H9 (cell line): ENCODE data around the gene SORBS1. TPM values are rescaled to one million over a fixed set of nuclear protein-coding genes. Genes with fewer than 3 reads are reported as not detected.

Experiments
- DNase-seq: peaks from one replicate; pipeline ENCODE4 v3.0.0-alpha.2; 2017
- H2AFZ ChIP-seq: one replicate; pipeline ENCODE4 v1.6.1; 2013; ENCODE audit warnings: mild to moderate bottlenecking, low read length, control low read depth, moderate library complexity
- H2AK5ac ChIP-seq: 2 replicates; pipeline ENCODE4 v1.6.1; 2013; ENCODE audit warnings: low read length, control low read depth, mixed read lengths; ENCODE audit not compliant: insufficient read length
- H2BK120ac ChIP-seq: one replicate; pipeline ENCODE4 v1.6.1; 2013; ENCODE audit warnings: low read depth, mild to moderate bottlenecking, low read length, control low read depth, inconsistent platforms; ENCODE audit not compliant: poor library complexity, severe bottlenecking
- H2BK12ac ChIP-seq: 2 replicates; pipeline ENCODE4 v1.6.1; 2013; ENCODE audit warnings: low read length, control low read depth, mixed read lengths, low read depth; ENCODE audit not compliant: insufficient read length
- H2BK15ac ChIP-seq: 2 replicates; pipeline ENCODE4 v1.6.1; 2013; ENCODE audit warnings: low read depth, low read length, control low read depth
- H2BK20ac ChIP-seq: one replicate; pipeline ENCODE4 v1.6.1; 2013; ENCODE audit warnings: low read depth, mild to moderate bottlenecking, low read length, control low read depth, inconsistent platforms; ENCODE audit not compliant: poor library complexity, severe bottlenecking
- H2BK5ac ChIP-seq: 2 replicates; pipeline ENCODE4 v1.6.1; 2013; ENCODE audit warnings: low read length, control low read depth, mixed read lengths; ENCODE audit not compliant: insufficient read length
- H3K14ac ChIP-seq: 2 replicates; pipeline ENCODE4 v1.6.1; 2013; ENCODE audit warnings: low read length, control low read depth; ENCODE audit not compliant: insufficient read depth
- H3K18ac ChIP-seq: 2 replicates; pipeline ENCODE4 v1.6.1; 2013; ENCODE audit warnings: low read depth, mild to moderate bottlenecking, mixed read lengths, low read length, control low read depth; ENCODE audit not compliant: insufficient read length
- H3K23ac ChIP-seq: 2 replicates; pipeline ENCODE4 v1.6.1; 2013; ENCODE audit warnings: low read length, control low read depth, mixed read lengths, low read depth; ENCODE audit not compliant: insufficient read length
- H3K23me2 ChIP-seq: 2 replicates; pipeline ENCODE4 v1.6.1; 2013; ENCODE audit warnings: low read depth, mild to moderate bottlenecking, mixed read lengths, low read length, control low read depth; ENCODE audit not compliant: insufficient read length, poor library complexity, severe bottlenecking
- H3K27ac ChIP-seq: 2 replicates; pipeline ENCODE4 v1.5.1; 2013; ENCODE audit warnings: low read length, control low read depth, mixed read lengths, low read depth; ENCODE audit not compliant: insufficient read length
- H3K27me3 ChIP-seq: 2 replicates; pipeline ENCODE4 v1.6.1; 2013; ENCODE audit warnings: low read length, control low read depth, inconsistent platforms; ENCODE audit not compliant: insufficient read depth
- H3K4ac ChIP-seq: 2 replicates; pipeline ENCODE4 v1.6.1; 2013; ENCODE audit warnings: low read depth, mild to moderate bottlenecking, control low read depth, inconsistent platforms, low read length, moderate library complexity
- H3K4me1 ChIP-seq: 2 replicates; pipeline ENCODE4 v1.6.1; 2013; ENCODE audit warnings: low read length, control low read depth, inconsistent platforms; ENCODE audit not compliant: insufficient read depth
- H3K4me2 ChIP-seq: 2 replicates; pipeline ENCODE4 v1.6.1; 2013; ENCODE audit warnings: low read length, control low read depth, mixed read lengths; ENCODE audit not compliant: insufficient read length, insufficient read depth
- H3K56ac ChIP-seq: 2 replicates; pipeline ENCODE4 v1.6.1; 2013; ENCODE audit warnings: low read depth, mild to moderate bottlenecking, mixed read lengths, low read length, control low read depth; ENCODE audit not compliant: insufficient read length
- H3K79me1 ChIP-seq: 2 replicates; pipeline ENCODE4 v1.6.1; 2013; ENCODE audit warnings: low read depth, mild to moderate bottlenecking, moderate library complexity, low read length, control low read depth, inconsistent platforms; ENCODE audit not compliant: insufficient read depth, poor library complexity, severe bottlenecking
- H3K79me2 ChIP-seq: 2 replicates; pipeline ENCODE4 v1.6.1; 2013; ENCODE audit warnings: low read length, control low read depth, inconsistent platforms; ENCODE audit not compliant: insufficient read depth
- H3K9ac ChIP-seq: 2 replicates; pipeline ENCODE4 v1.6.1; 2013; ENCODE audit warnings: low read length, control low read depth, mixed read lengths; ENCODE audit not compliant: insufficient read length; ENCODE audit errors: extremely low read depth
- H3K9me3 ChIP-seq: one replicate; pipeline ENCODE4 v1.6.1; 2013; ENCODE audit warnings: low read depth, low read length, inconsistent platforms; ENCODE audit not compliant: control insufficient read depth
- H3T11ph ChIP-seq: one replicate; pipeline ENCODE4 v1.6.1; 2013; ENCODE audit warnings: mild to moderate bottlenecking, low read length, control low read depth, inconsistent platforms
- H4K20me1 ChIP-seq: one replicate; pipeline ENCODE4 v1.6.1; 2013; ENCODE audit not compliant: control insufficient read depth, insufficient read length, insufficient read depth
- H4K5ac ChIP-seq: 2 replicates; pipeline ENCODE4 v1.6.1; 2013; ENCODE audit warnings: low read depth, mild to moderate bottlenecking, mixed read lengths, low read length, control low read depth; ENCODE audit not compliant: insufficient read length
- H4K8ac ChIP-seq: replicated peaks from 2 replicates; pipeline ENCODE4 v1.6.1; 2013; ENCODE audit warnings: low read length, control low read depth, mixed read lengths, low read depth; ENCODE audit not compliant: insufficient read length
- H4K91ac ChIP-seq: 2 replicates; pipeline ENCODE4 v1.6.1; 2013; ENCODE audit warnings: low read depth, mild to moderate bottlenecking, moderate library complexity, mixed read lengths, low read length, control low read depth; ENCODE audit not compliant: insufficient read length
- H3K27ac Mint-ChIP-seq, 3 experiments: 2 replicates in 2 of 3; 3 replicates in 1 of 3; pipeline ENCODE4 v1.8.0; 2020 to 2021; ENCODE audit warnings: mixed read lengths in 3 of 3, mild to moderate bottlenecking in 1 of 3, moderate library complexity in 1 of 3
- H3K27me3 Mint-ChIP-seq: 2 replicates; pipeline ENCODE4 v1.8.0; 2021; ENCODE audit warnings: low read depth, mild to moderate bottlenecking, moderate library complexity, mixed read lengths
- H3K36me3 Mint-ChIP-seq, 3 experiments: 2 replicates in 2 of 3; 3 replicates in 1 of 3; pipeline ENCODE4 v1.8.0; 2020 to 2021; ENCODE audit warnings: low read depth in 3 of 3, mixed read lengths in 3 of 3; ENCODE audit not compliant: insufficient read depth in 1 of 3
- H3K4me1 Mint-ChIP-seq, 2 experiments: 2 replicates each; pipeline ENCODE4 v1.8.0; 2020; ENCODE audit warnings: mixed read lengths in 2 of 2
- H3K4me3 Mint-ChIP-seq, 2 experiments: 2 replicates in 1 of 2; 3 replicates in 1 of 2; pipeline ENCODE4 v1.8.0; 2020 to 2021; ENCODE audit warnings: mild to moderate bottlenecking in 2 of 2, mixed read lengths in 2 of 2, moderate library complexity in 1 of 2
- H3K9me3 Mint-ChIP-seq, 2 experiments: 2 replicates in 1 of 2; 3 replicates in 1 of 2; pipeline ENCODE4 v1.8.0; 2020; ENCODE audit warnings: mild to moderate bottlenecking in 2 of 2, mixed read lengths in 2 of 2, moderate library complexity in 1 of 2
- CTCF ChIP-seq: fragments of 200-600 bp; sonication (generic); conservative IDR thresholded peaks from 3 replicates; pipeline ENCODE4 v1.8.0; 2021; ENCODE audit warnings: antibody characterized with exemption, mild to moderate bottlenecking
- WGBS: extraction: QIAGEN DNeasy Blood & Tissue Kit; methylation state at CpG from one replicate; pipeline ENCODE4 v1.1.7; 2013; ENCODE audit warnings: missing lambda C conversion rate, low lambda C conversion rate, mixed read lengths; ENCODE audit not compliant: insufficient read length; ENCODE audit errors: extremely low coverage; 5-methylcytosine and 5-hydroxymethylcytosine counted together
- total RNA-seq: library from RNA; stranded (reverse); gene quantifications from 2 replicates; pipeline ENCODE4 v1.2.1, GENCODE V29; 2021

Gene SORBS1
- total RNA-seq, 1 experiment from 2014 or later = 24.3 TPM

- H3K4ac ChIP-seq = no peak overlapping the region
- Mint-ChIP-seq H3K27ac (no peak overlapping the region), H3K36me3 (peaks cover 0 to 3% (median 0%) of the 10 kb centered on the region in 3 experiments; a peak in 1 of 7 replicates), H3K4me1 (peaks cover 49% of the 10 kb centered on the region in 2 experiments), H3K4me3 (no peak overlapping the region), H3K27me3 (no peaks in the 10 kb centered on the region), H3K9me3 (no peaks in the 10 kb centered on the region)
- no peak overlapping the region for H3K56ac ChIP-seq
- H2BK20ac ChIP-seq = no peak overlapping the region
- H4K20me1 ChIP-seq = no peaks in the 10 kb centered on the region
- peaks cover 7% of the 10 kb centered on the region; the same call in 1 of the 2 replicates for H3K4me1 ChIP-seq
- H2AK5ac ChIP-seq = no peak overlapping the region
- H3K14ac ChIP-seq = no peak overlapping the region
- no peak overlapping the region for H3T11ph ChIP-seq
- no peak overlapping the region for H3K9ac ChIP-seq
- no peak overlapping the region for H2BK5ac ChIP-seq
- H3K27me3 ChIP-seq = no peaks in the 10 kb centered on the region
- H3K4me2 ChIP-seq = no peak overlapping the region
- no peak overlapping the region for H3K18ac ChIP-seq
- no peak overlapping the region for H2BK120ac ChIP-seq
- H3K23ac ChIP-seq = no peak overlapping the region
- H3K9me3 ChIP-seq = no peaks in the 10 kb centered on the region
- H3K79me2 ChIP-seq = peaks cover 32% of the 10 kb centered on the region; the same call in 1 of the 2 replicates
- TF ChIP-seq CTCF = no peak
- no peak for DNase-seq
- H3K27ac ChIP-seq = no peak overlapping the region
- no CpG with 5 or more reads among the region's 3 CpGs for WGBS
- no peak overlapping the region for H4K8ac ChIP-seq
- H3K23me2 ChIP-seq = no peaks in the 10 kb centered on the region
- H4K91ac ChIP-seq = no peak overlapping the region
- no peak overlapping the region for H2AFZ ChIP-seq
- no peak overlapping the region for H2BK12ac ChIP-seq
- no peak overlapping the region for H4K5ac ChIP-seq
- H2BK15ac ChIP-seq = no peak overlapping the region
- no peaks in the 10 kb centered on the region for H3K79me1 ChIP-seq
Measured at GRCh38 chr10:95282107-95282506, 279.1 kb downstream of the SORBS1 start.
